Measurements from ENCODE around the gene ME2. TPM values are rescaled to one million over a fixed set of nuclear protein-coding genes. Genes with fewer than 3 reads are reported as not detected.
"Not testable (repeated sequence)": the region's sequence is repeated elsewhere in the genome, so short reads cannot be mapped to it uniquely, and the experiment has no call there.

Gene ME2
- total RNA-seq, 1 donor from 2014 or later: 88.2 TPM

DNA sequence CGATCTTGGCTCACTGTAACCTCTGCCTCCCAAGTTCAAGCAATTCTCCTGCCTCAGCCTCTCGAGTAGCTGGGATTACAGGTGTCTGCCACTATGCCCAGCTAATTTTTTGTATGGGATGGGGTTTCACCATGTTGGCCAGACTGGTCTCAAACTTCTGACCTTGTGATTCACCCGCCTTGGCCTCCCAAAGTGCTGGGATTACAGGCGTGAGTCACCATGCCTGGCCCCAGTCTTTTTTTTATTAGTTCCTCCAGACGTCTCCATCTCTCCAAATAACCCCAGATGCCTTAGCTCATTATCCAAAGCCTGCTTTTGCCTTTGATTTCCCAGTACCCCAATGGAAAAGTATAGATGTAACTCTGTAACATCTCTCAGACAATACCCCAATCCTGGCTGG lies 21.8 kb upstream of the ME2 start:
- DNase-seq (ENCODE audit: missing footprints); ATAC-seq; intact Hi-C loops (cut with DNase I): not testable (repeated sequence)

DNA sequence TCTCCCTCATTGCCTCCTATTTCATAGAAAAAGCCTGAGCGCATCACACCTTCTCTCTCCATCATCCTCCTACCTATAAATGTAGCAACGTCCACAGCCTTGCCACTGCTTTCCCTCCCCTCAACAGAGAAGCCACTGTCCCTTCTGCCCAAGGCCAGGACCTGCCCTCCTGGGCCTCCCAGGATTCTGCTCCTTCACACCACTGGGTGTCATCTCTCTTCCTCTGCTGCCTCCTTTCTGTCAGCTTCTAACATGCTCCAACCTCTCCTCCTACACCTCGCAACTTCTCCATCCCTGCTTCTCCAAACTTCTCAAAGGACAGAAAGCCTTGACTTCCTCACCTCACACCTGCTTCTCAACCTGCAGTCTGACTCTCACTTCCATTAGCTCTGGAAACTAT lies 21.2 kb upstream of the ME2 start:
- DNase-seq (ENCODE audit: missing footprints) (no peak), ATAC-seq (no peak)
- intact Hi-C loops (cut with DNase I): no loop called here

- DNase-seq (ENCODE audit: missing footprints): no peak
- intact Hi-C loops (cut with DNase I): no loop called here
- no peak for ATAC-seq
Observed at GRCh38 chr18:50859793-50860555, 18.9 kb upstream of the ME2 start.

- DNase-seq (ENCODE audit: missing footprints) (no peak), ATAC-seq (peak; percentile 58)
- intact Hi-C loops (cut with DNase I): no loop called here
Observed at GRCh38 chr18:50861617-50862016, 17.3 kb upstream of the ME2 start.

GRCh38 chr18:50862401-50862800 lies 16.5 kb upstream of the ME2 start:
- DNase-seq (ENCODE audit: missing footprints) (no peak), ATAC-seq (peak; percentile 46)
- intact Hi-C loops (cut with DNase I): no loop called here

DNA sequence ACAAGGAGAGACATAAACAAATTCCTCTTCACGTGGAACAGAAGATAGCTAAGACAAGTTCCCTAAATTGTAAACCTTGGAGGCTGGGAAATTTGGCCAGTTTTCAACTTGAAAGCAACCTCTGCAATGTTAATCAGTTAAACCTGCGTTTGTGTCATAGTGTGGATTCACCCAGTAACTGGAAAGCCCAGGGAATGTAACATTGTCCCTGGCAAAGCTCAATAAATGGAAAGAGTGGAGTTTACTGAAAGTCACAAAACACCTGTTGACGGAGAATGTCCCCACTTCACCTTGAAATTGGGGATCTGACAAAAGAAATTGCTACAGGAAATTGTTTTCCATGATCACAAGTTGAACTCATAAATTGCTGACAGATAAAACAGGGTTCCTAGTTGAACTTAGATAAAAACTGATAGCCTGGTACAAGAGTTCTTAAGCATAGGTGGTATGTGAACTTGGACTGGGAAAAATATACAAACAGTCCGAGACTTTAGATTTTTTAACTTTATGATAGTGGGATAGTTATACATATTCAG lies 15.0 kb upstream of the ME2 start:
- DNase-seq (ENCODE audit: missing footprints) (no peak), ATAC-seq (no peak)
- intact Hi-C loops (cut with DNase I): no loop called here

DNA sequence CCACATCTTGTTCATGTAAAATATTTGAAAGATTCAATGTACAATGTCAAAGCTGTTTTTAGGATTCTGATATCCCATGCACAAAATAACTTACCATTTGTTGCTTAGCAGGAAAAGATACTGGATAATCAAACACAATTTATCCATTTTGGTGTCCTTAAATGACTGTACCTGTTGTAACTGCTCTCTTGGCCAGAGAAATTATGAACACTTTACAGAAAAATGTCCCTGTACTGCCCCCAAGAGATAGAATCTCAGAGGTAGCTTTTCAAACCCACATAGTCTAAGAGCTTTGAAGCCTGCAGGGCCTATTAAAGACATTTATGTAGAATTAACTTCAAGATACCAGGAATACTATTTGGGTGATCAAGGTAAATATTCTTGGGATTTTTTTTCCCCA lies 12.2 kb upstream of the ME2 start:
- ATAC-seq: peak; percentile 78
- no peak for DNase-seq (ENCODE audit: missing footprints)
- intact Hi-C loops (cut with DNase I): loop anchor here (1.0 kb wide), 1 partner anchor 46 kb away; the partner anchor contains the start of gene MRO

- no peak for DNase-seq (ENCODE audit: missing footprints)
- no peak for ATAC-seq
- intact Hi-C loops (cut with DNase I): no loop called here
Observed at GRCh38 chr18:50869150-50869549, 9.8 kb upstream of the ME2 start.

- no peak for ATAC-seq
- intact Hi-C loops (cut with DNase I): no loop called here
- no peak for DNase-seq (ENCODE audit: missing footprints)
Observed at GRCh38 chr18:50870138-50870845, 8.6 kb upstream of the ME2 start.

DNA sequence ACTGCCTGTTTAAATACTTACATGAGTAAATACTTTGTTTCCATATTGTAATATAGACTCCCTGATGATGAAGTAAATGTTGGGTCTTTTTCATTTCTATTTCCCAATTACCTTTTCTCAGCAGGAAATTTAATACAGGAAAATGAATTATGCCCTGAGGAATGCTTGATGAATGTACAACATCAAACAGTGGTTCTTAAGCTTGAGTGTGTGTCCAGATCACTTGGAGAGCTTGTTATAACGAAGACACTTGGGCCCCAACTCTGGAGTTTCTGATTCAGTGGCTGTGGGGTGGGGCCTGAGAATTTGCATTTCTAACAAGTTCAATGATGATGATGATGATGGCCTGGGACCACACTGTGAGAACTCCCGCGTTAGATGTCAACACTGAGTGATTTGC lies 7.1 kb upstream of the ME2 start:
- DNase-seq (ENCODE audit: missing footprints) (no peak), ATAC-seq (no peak)
- intact Hi-C loops (cut with DNase I): no loop called here

DNA sequence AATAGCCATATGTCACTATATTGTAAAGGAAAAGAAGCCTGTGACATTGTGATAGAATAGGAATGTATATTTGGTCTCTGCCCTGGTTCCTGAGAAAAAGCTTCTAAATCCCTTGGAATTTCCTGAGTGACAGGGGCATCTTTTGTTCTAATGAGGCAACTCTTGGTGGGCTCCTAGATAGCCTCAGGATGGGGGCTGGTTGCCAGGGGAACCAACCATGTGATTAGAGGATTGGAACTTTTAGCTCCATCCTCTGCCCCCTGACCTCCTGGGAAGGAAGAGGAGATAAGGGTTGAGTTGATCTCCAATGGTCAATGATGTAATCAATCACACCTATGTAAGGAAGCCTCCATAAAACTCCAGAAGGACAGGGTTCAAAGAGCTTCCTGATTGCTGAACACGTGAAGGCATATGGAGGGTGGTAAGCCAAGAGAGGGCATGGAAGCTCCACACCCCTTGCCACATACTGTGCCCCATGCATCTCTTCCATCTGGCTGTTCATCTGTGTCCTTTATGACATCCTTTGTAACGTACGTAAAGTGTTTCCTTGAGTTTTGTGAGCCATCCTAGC lies 2.9 kb upstream of the ME2 start:
- intact Hi-C loops (cut with DNase I): loop anchor here (5.0 kb wide), 1 partner anchor 166 kb away; no protein-coding TSS in a partner anchor
- ATAC-seq (no peak), DNase-seq (ENCODE audit: missing footprints) (no peak)

- DNase-seq (ENCODE audit: missing footprints): no peak
- intact Hi-C loops (cut with DNase I): loop anchor here (5.0 kb wide), 1 partner anchor 165 kb away; no protein-coding TSS in a partner anchor
- ATAC-seq: no peak
Observed at GRCh38 chr18:50877545-50878265, 1.2 kb upstream of the ME2 start.

DNA sequence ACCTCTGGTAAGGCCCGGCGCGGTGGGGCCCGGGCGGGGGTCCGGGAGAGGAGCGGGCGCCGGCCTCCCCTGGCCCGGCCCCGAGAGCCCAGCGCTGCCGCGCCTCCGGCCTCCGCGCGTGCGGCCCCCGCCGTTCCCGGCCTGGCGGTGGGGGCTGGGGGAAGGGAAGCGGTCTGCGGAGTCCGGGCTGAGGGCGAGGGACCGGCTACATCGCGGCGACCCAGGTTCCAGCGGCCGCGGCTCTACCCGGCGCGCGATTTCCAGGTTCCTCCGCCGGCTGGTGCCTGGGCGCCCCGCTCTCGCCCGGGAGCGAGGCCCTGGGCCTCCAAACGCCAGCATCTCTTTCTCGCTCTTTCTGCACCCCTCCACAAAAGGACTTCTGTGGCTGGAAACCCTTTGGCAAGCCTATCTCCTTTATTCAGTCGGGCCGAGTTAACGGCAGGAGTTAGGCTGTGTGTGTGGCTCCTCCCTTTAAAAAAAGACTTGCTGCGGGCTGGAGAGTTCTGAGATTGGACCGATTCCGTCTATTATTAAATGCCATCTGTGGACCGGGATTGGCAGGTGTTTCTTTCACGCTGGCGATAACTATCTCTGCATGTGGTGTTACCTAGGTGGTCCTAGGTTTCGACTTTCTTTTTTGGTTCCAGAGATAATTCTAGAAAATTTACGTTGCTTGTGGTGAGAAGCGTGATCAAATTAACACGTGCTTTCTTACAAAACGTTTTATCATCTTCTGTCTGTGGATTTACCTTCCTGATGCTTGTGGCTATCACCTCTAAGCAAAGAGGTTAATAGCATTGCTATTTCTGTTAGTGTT lies 592 bp downstream of the ME2 start:
- DNase-seq (ENCODE audit: missing footprints): peak; percentile 73
- ATAC-seq: peak; percentile 42
- intact Hi-C loops (cut with DNase I): loop anchor here (5.0 kb wide), 1 partner anchor 163 kb away; no protein-coding TSS in a partner anchor

GRCh38 chr18:50880119-50880465 lies 1.2 kb downstream of the ME2 start:
- no peak for DNase-seq (ENCODE audit: missing footprints)
- intact Hi-C loops (cut with DNase I): no loop called here
- ATAC-seq: no peak

GRCh38 chr18:50880944-50881343 lies 2.0 kb downstream of the ME2 start:
- DNase-seq (ENCODE audit: missing footprints); intact Hi-C loops (cut with DNase I); ATAC-seq: not testable (repeated sequence)

GRCh38 chr18:50886929-50887328 lies 8.0 kb downstream of the ME2 start:
- intact Hi-C loops (cut with DNase I): no loop called here
- DNase-seq (ENCODE audit: missing footprints) (no peak), ATAC-seq (no peak)

GRCh38 chr18:50895350-50896045 lies 16.6 kb downstream of the ME2 start:
- intact Hi-C loops (cut with DNase I): no loop called here
- DNase-seq (ENCODE audit: missing footprints) (no peak), ATAC-seq (no peak)

GRCh38 chr18:50896093-50896492 lies 17.2 kb downstream of the ME2 start:
- DNase-seq (ENCODE audit: missing footprints): no peak
- intact Hi-C loops (cut with DNase I): no loop called here
- no peak for ATAC-seq
